Ishikawa (cell line): ENCODE data around the gene HSD17B10.

Experiments
- EP300 ChIP-seq: IDR thresholded peaks from 2 replicates; pipeline ENCODE4 v1.6.1; 2012; ENCODE audit warnings: borderline replicate concordance
- TF ChIP-seq, protein P1 (sequence below): IDR thresholded peaks from 2 replicates; pipeline ENCODE4 v1.6.1; 2012; ENCODE audit warnings: low read depth, mild to moderate bottlenecking

DNA sequence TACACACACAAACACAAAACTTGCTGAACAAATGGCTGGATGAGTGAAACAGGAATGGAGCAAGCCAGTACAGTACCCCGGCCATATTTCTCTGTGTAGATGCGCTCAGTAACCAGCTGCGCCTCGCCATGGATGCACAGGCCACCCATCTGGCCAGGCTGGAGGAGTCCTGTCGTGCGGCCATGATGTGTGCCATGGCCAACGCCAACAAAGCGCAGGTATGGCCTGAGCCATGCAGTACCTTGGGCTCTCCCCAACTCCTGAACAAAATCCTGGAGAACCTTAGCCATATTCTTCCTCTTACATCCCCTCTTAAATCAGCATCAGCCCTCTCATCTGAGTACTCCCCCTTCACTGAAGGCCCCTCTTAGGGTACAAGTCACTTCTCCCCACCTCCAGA lies 4.4 kb downstream of the HSD17B10 start:
- TF ChIP-seq EP300 = no peak
- TF ChIP-seq, protein P1, sequence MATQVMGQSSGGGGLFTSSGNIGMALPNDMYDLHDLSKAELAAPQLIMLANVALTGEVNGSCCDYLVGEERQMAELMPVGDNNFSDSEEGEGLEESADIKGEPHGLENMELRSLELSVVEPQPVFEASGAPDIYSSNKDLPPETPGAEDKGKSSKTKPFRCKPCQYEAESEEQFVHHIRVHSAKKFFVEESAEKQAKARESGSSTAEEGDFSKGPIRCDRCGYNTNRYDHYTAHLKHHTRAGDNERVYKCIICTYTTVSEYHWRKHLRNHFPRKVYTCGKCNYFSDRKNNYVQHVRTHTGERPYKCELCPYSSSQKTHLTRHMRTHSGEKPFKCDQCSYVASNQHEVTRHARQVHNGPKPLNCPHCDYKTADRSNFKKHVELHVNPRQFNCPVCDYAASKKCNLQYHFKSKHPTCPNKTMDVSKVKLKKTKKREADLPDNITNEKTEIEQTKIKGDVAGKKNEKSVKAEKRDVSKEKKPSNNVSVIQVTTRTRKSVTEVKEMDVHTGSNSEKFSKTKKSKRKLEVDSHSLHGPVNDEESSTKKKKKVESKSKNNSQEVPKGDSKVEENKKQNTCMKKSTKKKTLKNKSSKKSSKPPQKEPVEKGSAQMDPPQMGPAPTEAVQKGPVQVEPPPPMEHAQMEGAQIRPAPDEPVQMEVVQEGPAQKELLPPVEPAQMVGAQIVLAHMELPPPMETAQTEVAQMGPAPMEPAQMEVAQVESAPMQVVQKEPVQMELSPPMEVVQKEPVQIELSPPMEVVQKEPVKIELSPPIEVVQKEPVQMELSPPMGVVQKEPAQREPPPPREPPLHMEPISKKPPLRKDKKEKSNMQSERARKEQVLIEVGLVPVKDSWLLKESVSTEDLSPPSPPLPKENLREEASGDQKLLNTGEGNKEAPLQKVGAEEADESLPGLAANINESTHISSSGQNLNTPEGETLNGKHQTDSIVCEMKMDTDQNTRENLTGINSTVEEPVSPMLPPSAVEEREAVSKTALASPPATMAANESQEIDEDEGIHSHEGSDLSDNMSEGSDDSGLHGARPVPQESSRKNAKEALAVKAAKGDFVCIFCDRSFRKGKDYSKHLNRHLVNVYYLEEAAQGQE = no peak
